Neural crest cell (in vitro differentiated cells): ENCODE measurements around the gene SUSD5. TPM values are rescaled to one million over a fixed set of nuclear protein-coding genes. Genes with fewer than 3 reads are reported as not detected.

Source experiments
- DNase-seq: peaks from one replicate; pipeline ENCODE4 v3.0.0; 2021; ENCODE audit warnings: low read depth, mixed read lengths, low spot score
- H3K27ac Mint-ChIP-seq: one replicate; pipeline ENCODE4 v1.8.0; 2021; ENCODE audit warnings: mild to moderate bottlenecking, mixed read lengths; ENCODE audit not compliant: unreplicated experiment
- H3K27me3 Mint-ChIP-seq: 2 replicates; pipeline ENCODE4 v1.8.0; 2021; ENCODE audit warnings: low read depth, mild to moderate bottlenecking, mixed read lengths
- H3K36me3 Mint-ChIP-seq: 2 replicates; pipeline ENCODE4 v1.8.0; 2021; ENCODE audit warnings: low read depth, mild to moderate bottlenecking, mixed read lengths
- H3K4me1 Mint-ChIP-seq: 2 replicates; pipeline ENCODE4 v1.8.0; 2021; ENCODE audit warnings: mixed read lengths
- H3K4me3 Mint-ChIP-seq: one replicate; pipeline ENCODE4 v1.8.0; 2021; ENCODE audit warnings: mild to moderate bottlenecking, mixed read lengths
- H3K9me3 Mint-ChIP-seq: 2 replicates; pipeline ENCODE4 v1.8.0; 2021; ENCODE audit warnings: mixed read lengths
- total RNA-seq: library from RNA; stranded (reverse); gene quantifications from 2 replicates; pipeline ENCODE4 v1.2.1, GENCODE V29; 2021
- TF ChIP-seq, protein P1 (sequence below): fragments of 200-600 bp; sonication (generic); conservative IDR thresholded peaks from 2 replicates; pipeline ENCODE4 v1.5.0; 2021; ENCODE audit warnings: antibody characterized with exemption, mild to moderate bottlenecking

The SUSD5 gene
- total RNA-seq, 1 donor from 2014 or later: 2.1 TPM

DNA sequence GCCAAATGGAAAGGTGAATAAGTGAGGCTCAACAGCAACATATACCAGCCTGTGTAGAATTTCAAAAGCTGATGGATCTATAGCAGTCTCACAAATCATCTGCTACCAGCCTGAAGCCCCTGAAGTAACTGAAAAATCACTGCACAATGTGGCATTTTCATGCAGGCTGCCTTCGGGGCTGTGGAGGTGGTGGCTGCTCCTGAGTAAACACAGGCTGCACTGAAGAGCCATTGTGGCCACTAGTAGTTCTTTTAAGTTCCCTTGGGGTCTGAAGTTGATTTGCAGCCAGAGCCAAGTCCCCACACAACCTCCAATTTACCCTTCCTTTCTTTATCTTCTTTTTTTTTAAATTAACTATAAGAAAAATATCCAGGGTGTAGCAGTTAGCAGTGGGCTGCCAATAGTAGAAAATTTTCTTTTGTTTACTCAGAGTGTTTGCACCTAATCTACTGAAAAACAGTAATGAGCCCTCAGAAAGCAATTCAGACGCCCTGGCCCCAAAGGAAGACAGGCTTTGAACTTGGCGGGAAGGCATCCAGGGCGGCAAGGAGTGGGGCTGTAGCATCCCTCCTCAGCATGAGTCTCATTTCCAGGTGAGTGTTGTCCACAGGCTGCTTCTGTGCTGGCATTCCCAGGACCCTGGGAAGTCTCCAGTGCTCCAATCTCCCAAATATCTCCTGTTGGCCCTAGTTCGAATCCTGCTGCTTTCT is 13.3 kb upstream of the SUSD5 start:
- Mint-ChIP-seq H3K9me3 (peaks cover 6% of the 10 kb centered on the region), H3K27ac (no peak overlapping the region), H3K4me1 (peaks cover 7% of the 10 kb centered on the region), H3K27me3 (peaks cover 14% of the 10 kb centered on the region), H3K4me3 (no peak overlapping the region), H3K36me3 (no peaks in the 10 kb centered on the region)
- no peak for DNase-seq
- TF ChIP-seq, protein P1, sequence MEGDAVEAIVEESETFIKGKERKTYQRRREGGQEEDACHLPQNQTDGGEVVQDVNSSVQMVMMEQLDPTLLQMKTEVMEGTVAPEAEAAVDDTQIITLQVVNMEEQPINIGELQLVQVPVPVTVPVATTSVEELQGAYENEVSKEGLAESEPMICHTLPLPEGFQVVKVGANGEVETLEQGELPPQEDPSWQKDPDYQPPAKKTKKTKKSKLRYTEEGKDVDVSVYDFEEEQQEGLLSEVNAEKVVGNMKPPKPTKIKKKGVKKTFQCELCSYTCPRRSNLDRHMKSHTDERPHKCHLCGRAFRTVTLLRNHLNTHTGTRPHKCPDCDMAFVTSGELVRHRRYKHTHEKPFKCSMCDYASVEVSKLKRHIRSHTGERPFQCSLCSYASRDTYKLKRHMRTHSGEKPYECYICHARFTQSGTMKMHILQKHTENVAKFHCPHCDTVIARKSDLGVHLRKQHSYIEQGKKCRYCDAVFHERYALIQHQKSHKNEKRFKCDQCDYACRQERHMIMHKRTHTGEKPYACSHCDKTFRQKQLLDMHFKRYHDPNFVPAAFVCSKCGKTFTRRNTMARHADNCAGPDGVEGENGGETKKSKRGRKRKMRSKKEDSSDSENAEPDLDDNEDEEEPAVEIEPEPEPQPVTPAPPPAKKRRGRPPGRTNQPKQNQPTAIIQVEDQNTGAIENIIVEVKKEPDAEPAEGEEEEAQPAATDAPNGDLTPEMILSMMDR: no peak

DNA sequence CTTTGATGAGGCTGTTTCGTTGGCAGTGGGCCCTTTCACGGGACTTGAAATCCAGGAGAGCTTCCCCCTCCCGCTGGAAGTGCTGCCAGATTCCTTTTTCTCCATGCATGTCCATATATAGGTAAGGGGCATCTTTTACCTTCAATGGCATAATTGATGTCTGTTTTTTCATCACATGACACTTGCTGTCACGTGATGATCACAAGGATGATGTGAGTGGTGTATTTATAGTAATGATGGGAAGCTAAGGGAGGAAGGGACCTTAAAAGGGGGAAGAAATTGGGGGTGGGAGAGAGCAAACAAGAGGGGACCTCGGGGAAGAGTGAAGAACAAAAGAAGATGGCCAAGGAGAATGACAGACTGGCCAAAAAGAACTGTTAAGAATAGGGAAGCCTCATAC is 11.3 kb upstream of the SUSD5 start:
- TF ChIP-seq, protein P1: no peak
- H3K36me3 Mint-ChIP-seq: no peaks in the 10 kb centered on the region
- peaks cover 6% of the 10 kb centered on the region for H3K9me3 Mint-ChIP-seq
- no peak for DNase-seq
- peaks cover 7% of the 10 kb centered on the region for H3K4me1 Mint-ChIP-seq
- no peak overlapping the region for H3K4me3 Mint-ChIP-seq
- H3K27me3 Mint-ChIP-seq: peaks cover 8% of the 10 kb centered on the region
- H3K27ac Mint-ChIP-seq: no peak overlapping the region

DNA sequence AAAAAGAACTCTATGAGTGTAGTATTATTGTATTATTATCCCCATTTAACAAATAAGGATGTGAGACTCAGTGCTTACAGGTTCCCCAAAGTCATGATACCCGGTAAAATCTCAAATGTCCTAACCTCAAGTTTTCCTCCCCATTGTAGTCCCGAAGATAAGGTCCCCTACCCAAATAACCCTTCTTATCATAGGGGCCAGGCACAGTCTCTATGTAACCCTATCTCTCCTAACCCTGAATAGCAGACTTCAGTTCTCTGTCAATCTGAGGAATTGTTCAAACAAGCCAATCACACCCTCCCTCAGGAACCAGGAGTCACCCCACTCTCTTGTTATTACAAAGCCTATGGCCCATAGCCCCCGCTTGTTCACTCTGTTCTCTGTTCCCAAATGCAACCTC is 10.5 kb upstream of the SUSD5 start:
- Mint-ChIP-seq H3K4me3 (no peak overlapping the region), H3K4me1 (peaks cover 7% of the 10 kb centered on the region), H3K27ac (no peak overlapping the region), H3K27me3 (peaks cover 8% of the 10 kb centered on the region), H3K9me3 (peaks cover 6% of the 10 kb centered on the region), H3K36me3 (no peaks in the 10 kb centered on the region)
- DNase-seq: no peak
- TF ChIP-seq, protein P1: no peak

DNA sequence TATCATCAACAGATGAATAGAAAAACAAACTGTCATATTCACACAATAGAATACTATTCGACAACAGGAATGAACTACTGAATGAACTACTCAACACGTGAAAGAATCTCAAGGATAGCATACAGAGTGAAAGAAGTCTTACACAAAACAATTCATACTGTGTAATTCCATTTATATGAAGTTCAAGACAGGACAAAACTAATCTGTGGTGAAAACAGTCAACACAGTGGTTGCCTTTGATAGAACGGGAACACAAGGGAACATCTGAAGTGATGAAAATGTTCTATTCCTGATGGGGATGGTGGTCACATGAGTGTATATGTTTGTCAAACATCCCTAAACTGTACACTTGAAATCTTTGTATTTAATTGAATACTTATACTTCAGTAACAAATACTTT is 2.6 kb upstream of the SUSD5 start:
- no peak for DNase-seq
- H3K4me3 Mint-ChIP-seq: no peak overlapping the region
- TF ChIP-seq, protein P1: no peak
- no peaks in the 10 kb centered on the region for H3K9me3 Mint-ChIP-seq
- peaks cover 51% of the 10 kb centered on the region for H3K27me3 Mint-ChIP-seq
- no peaks in the 10 kb centered on the region for H3K36me3 Mint-ChIP-seq
- H3K27ac Mint-ChIP-seq: no peak overlapping the region
- H3K4me1 Mint-ChIP-seq: peaks cover 14% of the 10 kb centered on the region

DNA sequence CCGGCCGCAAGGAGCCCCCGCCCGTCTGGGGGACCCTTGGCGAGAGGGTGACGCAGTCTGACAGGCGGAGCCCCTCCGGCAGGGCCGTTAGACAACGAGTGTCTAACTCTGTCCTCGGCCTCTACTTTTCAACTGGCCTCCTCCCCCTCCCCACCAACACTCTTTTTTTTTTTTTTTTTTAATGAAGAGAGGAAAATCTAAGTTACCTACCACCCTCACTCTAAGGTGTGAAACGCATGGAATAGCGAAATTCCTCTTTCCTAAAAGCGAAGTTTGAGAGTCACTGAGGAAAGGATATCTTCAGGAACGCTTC is 521 bp upstream of the SUSD5 start:
- Mint-ChIP-seq H3K9me3 (no peaks in the 10 kb centered on the region), H3K36me3 (no peaks in the 10 kb centered on the region), H3K27me3 (peaks cover 67% of the 10 kb centered on the region), H3K4me3 (peak overlapping the region; percentile 82), H3K4me1 (peaks cover 14% of the 10 kb centered on the region), H3K27ac (no peak overlapping the region)
- DNase-seq: no peak
- TF ChIP-seq, protein P1: no peak
